Measurements from ENCODE around the gene CDH23. TPM values are rescaled to one million over a fixed set of nuclear protein-coding genes. Genes with fewer than 3 reads are reported as not detected.

CDH23 gene
- total RNA-seq, 2 donors from 2014 or later: 3.9 to 74.8 TPM

GRCh38 chr10:71379118-71379766, 17.5 kb upstream of the CDH23 start:
- no peak for DNase-seq (ENCODE audit: low spot score)
- 64% methylated on average over 3 of the region's 3 CpGs for WGBS
- H3K27ac ChIP-seq: no peak overlapping the region
- no peaks in the 10 kb centered on the region for H3K4me1 ChIP-seq (replicated peaks)
- no peak for TF ChIP-seq POLR2A (IDR thresholded peaks at IDR 0.05)
- TF ChIP-seq POLR2AphosphoS5 (IDR thresholded peaks at IDR 0.05): no peak
- TF ChIP-seq, protein P1, sequence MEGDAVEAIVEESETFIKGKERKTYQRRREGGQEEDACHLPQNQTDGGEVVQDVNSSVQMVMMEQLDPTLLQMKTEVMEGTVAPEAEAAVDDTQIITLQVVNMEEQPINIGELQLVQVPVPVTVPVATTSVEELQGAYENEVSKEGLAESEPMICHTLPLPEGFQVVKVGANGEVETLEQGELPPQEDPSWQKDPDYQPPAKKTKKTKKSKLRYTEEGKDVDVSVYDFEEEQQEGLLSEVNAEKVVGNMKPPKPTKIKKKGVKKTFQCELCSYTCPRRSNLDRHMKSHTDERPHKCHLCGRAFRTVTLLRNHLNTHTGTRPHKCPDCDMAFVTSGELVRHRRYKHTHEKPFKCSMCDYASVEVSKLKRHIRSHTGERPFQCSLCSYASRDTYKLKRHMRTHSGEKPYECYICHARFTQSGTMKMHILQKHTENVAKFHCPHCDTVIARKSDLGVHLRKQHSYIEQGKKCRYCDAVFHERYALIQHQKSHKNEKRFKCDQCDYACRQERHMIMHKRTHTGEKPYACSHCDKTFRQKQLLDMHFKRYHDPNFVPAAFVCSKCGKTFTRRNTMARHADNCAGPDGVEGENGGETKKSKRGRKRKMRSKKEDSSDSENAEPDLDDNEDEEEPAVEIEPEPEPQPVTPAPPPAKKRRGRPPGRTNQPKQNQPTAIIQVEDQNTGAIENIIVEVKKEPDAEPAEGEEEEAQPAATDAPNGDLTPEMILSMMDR (IDR thresholded peaks at IDR 0.05): no peak
- H3K9me3 ChIP-seq: no peaks in the 10 kb centered on the region
- H3K27me3 ChIP-seq (replicated peaks; ENCODE audit: insufficient read depth): no peaks in the 10 kb centered on the region
- intact Hi-C loops (cut with DNase I): loop anchor here (5.0 kb wide), 1 partner anchor 62 kb away; the partner anchor contains the start of gene SLC29A3
- H3K36me3 ChIP-seq: no peaks in the 10 kb centered on the region
- H3K4me3 ChIP-seq: no peak overlapping the region

GRCh38 chr10:71380841-71381240, 15.9 kb upstream of the CDH23 start:
- WGBS: 40% methylated on average over 1 of the region's 1 CpG
- no peaks in the 10 kb centered on the region for H3K36me3 ChIP-seq
- DNase-seq (ENCODE audit: low spot score): no peak
- intact Hi-C loops (cut with DNase I): loop anchor here (5.0 kb wide), 2 partner anchors 191 to 326 kb away; no protein-coding TSS in a partner anchor
- H3K4me3 ChIP-seq: no peak overlapping the region
- no peaks in the 10 kb centered on the region for H3K4me1 ChIP-seq (replicated peaks)
- H3K27ac ChIP-seq: no peak overlapping the region
- H3K27me3 ChIP-seq (replicated peaks; ENCODE audit: insufficient read depth): no peaks in the 10 kb centered on the region
- H3K9me3 ChIP-seq: no peaks in the 10 kb centered on the region
- TF ChIP-seq POLR2AphosphoS5 (IDR thresholded peaks at IDR 0.05): no peak

DNA sequence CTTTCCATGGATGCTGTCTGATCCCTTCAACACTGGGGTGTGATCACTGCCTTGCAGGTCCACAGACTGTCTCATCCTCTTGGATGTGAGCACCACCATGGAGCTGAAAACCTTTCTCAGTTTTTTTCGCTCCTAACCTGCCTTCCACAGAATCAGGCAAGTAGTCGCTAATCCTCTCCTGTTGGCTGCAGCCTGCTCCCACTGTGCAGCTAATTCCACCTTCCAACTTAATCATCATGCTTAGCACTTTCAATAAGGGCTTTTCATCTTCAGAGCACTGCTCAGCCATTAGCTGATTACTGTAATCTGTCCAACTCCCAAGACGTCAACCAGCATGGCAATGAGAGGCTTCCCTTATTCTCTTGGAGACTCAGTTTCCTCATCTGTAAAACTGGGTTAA, 15.1 kb upstream of the CDH23 start:
- no peaks in the 10 kb centered on the region for H3K36me3 ChIP-seq
- no peaks in the 10 kb centered on the region for H3K27me3 ChIP-seq (replicated peaks; ENCODE audit: insufficient read depth)
- intact Hi-C loops (cut with DNase I): loop anchor here (5.0 kb wide), 2 partner anchors 191 to 326 kb away; no protein-coding TSS in a partner anchor
- H3K4me3 ChIP-seq: no peak overlapping the region
- no peaks in the 10 kb centered on the region for H3K9me3 ChIP-seq
- H3K4me1 ChIP-seq (replicated peaks): no peaks in the 10 kb centered on the region
- no peak overlapping the region for H3K27ac ChIP-seq
- TF ChIP-seq POLR2A (IDR thresholded peaks at IDR 0.05): no peak
- no peak for DNase-seq (ENCODE audit: low spot score)
- 89% methylated on average over 3 of the region's 3 CpGs for WGBS

- H3K9me3 ChIP-seq: no peaks in the 10 kb centered on the region
- H3K27me3 ChIP-seq (replicated peaks; ENCODE audit: insufficient read depth): no peaks in the 10 kb centered on the region
- no peaks in the 10 kb centered on the region for H3K36me3 ChIP-seq
- no peak for DNase-seq (ENCODE audit: low spot score)
- H3K4me3 ChIP-seq: no peak overlapping the region
- TF ChIP-seq POLR2A (IDR thresholded peaks at IDR 0.05) (no peak), POLR2AphosphoS5 (IDR thresholded peaks at IDR 0.05) (no peak)
- TF ChIP-seq, protein P1 (IDR thresholded peaks at IDR 0.05): no peak
- H3K27ac ChIP-seq: no peak overlapping the region
- WGBS: 95% methylated on average over 2 of the region's 2 CpGs
- intact Hi-C loops (cut with DNase I): loop anchor here (5.0 kb wide), 2 partner anchors 190 to 325 kb away; no protein-coding TSS in a partner anchor
- no peaks in the 10 kb centered on the region for H3K4me1 ChIP-seq (replicated peaks)
These were observed 14.7 kb upstream of the CDH23 start for GRCh38 chr10:71382028-71382427.

DNA sequence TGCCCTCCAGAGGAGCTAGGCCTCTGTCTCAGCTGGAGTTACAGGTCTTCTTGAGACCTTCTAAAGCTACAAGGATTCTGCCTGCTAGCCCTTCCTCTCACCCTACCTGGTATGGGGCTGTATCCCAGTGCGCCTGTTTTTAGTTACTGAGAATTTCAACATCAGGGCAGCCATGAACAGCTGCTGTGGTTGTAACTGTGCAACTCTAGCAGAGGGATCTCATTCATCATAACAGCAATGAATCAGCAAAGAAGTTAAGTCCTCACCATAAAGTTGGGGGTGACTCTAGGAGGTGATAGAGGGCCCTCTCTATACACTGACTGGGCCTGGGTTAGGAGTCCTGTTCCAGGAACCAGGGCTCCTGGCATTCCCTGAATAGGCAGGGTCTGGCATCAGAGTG, 14.0 kb upstream of the CDH23 start:
- no peaks in the 10 kb centered on the region for H3K27me3 ChIP-seq (replicated peaks; ENCODE audit: insufficient read depth)
- WGBS: 100% methylated on average over 1 of the region's 1 CpG
- intact Hi-C loops (cut with DNase I): loop anchor here (5.0 kb wide), 2 partner anchors 190 to 325 kb away; no protein-coding TSS in a partner anchor

More for the DNA sequence above, 14.0 kb upstream of the CDH23 start:
- H3K4me1 ChIP-seq (replicated peaks): no peaks in the 10 kb centered on the region
- no peak overlapping the region for H3K27ac ChIP-seq
- no peaks in the 10 kb centered on the region for H3K9me3 ChIP-seq
- no peak for DNase-seq (ENCODE audit: low spot score)
- no peak overlapping the region for H3K4me3 ChIP-seq
- TF ChIP-seq POLR2AphosphoS5 (IDR thresholded peaks at IDR 0.05) (no peak), POLR2A (IDR thresholded peaks at IDR 0.05) (no peak)
- TF ChIP-seq, protein P1 (IDR thresholded peaks at IDR 0.05): no peak
- H3K36me3 ChIP-seq: no peaks in the 10 kb centered on the region
